NT2/D1 (cell line): ENCODE data around the gene POLR2J2.
"Not testable (repeated sequence)": the region's sequence is repeated elsewhere in the genome, so short reads cannot be mapped to it uniquely, and the experiment has no call there.

Experiments
- YY1 ChIP-seq: IDR thresholded peaks from 2 replicates; pipeline ENCODE4 v1.6.1; 2011; ENCODE audit not compliant: insufficient read length, insufficient read depth
- ZNF274 ChIP-seq: IDR thresholded peaks from 2 replicates; pipeline ENCODE4 v1.6.1; 2011; ENCODE audit warnings: mild to moderate bottlenecking, low read depth, low read length

DNA sequence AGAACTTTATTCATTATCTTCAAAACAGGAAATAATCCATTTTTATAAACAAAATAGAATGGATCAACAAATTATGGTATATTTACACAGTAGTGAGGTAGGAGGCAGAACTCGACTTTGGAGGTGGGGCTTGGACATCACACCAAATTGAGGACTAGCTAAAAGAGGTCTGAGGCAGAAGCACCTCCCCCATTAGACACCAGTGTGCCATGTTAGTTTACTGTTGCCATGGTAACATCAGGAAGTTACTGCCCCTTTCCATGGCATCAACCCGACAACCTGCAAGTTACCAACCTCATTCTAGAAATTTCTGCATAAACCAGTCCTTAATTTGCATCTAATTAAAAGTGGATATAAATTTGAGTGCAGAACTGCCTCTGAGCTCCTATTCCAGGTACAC lies 24.5 kb upstream of the POLR2J2 start:
- TF ChIP-seq ZNF274, YY1: not testable (repeated sequence)
